ENCODE data around the gene MAFG.
A peak's percentile ranks its signal among the peaks of the same experiment; 100 is the strongest.

MAFG gene

GRCh38 chr17:81939218-81939617 is 11.7 kb upstream of the MAFG start:
- no peak for TF ChIP-seq ZNF274 (IDR thresholded peaks at IDR 0.05; ENCODE audit: low read depth, low read length)
- no peak overlapping the region for H3K4me3 ChIP-seq (ENCODE audit: low read length)

DNA sequence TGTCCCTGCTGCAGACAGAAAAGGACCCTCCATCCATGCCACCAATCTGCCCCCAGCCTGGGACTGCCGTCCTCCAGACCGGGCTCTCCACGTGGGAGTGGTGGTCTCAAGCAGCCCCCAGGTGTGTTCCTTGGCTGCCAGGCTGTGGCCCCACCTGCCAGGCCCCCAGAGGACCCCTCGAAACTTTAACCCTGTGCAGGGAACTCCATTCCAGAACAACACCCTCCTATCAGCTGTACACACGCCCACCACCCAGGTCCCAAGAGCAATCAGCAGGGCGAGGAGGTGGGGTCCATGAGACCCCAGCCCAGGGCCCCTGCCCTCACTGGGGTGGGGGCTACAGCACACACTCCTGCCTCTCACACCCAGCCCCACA is 8.2 kb upstream of the MAFG start:
- TF ChIP-seq ZNF274 (IDR thresholded peaks at IDR 0.05; ENCODE audit: low read depth, low read length) = no peak
- H3K4me3 ChIP-seq (ENCODE audit: low read length) = no peak overlapping the region

DNA sequence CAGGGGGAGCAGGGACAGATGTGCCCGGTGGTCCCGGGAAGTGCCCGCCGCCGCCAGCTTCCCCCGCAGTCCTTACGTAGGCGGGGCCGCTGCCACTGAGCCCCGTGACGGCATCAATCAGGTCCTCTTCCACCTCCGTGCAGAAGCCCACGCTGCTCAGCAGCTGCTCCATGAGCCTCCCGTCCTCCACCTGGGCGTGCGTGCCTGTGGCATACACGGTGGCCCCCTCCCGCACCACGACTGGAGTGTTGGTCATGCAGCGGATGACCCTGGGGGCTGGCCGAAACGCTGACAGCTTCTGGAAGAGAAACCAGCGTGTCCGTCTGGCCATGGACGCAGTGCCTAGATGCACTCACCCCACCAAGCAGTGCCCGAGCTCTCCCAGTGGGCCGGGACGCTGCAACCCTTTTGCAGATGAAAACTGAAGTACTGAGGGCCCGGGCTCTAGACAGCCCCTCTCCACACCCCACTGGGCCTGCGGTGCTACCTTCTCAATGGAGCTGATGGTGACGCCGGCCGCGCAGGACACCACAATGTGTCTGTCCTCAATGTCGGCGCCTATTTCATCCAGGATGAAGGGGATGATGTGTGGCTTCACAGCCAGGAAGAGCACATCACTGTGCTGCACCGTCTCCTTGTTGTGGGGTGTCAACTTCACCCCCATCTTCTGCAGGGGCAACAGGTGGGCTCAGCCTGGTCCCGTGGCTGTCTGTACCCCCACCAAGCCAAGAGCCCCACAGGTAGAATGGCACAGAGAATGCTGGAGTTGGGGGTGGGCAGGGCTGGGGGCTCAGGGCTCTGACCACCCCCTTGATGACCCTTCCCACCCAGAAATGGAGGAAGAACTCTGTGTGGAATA is 7.5 kb upstream of the MAFG start:
- no peak for TF ChIP-seq ZNF274 (IDR thresholded peaks at IDR 0.05; ENCODE audit: low read depth, low read length)
- H3K4me3 ChIP-seq (ENCODE audit: low read length) = no peak overlapping the region

DNA sequence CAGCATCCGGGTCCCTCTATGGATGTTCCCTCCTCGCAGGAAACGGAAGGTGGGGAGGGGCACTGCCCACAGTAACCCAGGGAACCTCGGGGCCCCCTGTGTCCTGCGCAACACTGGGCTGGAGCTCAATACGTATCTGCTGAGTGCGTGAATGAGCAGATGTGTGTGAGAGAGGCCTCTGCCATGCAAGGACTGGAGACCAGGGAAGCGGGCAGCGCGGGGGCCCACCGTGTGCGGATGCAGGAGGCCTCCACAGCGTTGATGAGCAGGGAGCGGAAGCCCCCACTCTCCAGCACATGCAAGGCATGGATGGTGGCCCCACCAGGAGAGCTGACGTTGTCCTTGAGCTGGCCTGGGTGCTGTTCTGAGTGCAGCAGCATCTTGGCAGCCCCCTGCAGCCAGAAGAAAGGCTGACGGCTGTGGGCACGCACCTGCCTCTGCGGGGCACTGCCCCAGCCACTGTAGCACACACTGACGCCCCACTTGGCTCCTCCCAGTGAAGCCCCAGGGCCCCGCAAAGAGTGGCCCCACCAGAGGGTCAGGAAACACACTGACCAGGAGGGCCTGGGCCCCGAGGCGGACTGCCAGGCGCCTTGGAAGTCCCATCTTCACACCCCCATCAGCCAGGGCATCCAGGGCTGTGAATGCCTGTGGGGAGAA is 6.7 kb upstream of the MAFG start:
- no peak overlapping the region for H3K4me3 ChIP-seq (ENCODE audit: low read length)
- TF ChIP-seq ZNF274 (IDR thresholded peaks at IDR 0.05; ENCODE audit: low read depth, low read length) = no peak

DNA sequence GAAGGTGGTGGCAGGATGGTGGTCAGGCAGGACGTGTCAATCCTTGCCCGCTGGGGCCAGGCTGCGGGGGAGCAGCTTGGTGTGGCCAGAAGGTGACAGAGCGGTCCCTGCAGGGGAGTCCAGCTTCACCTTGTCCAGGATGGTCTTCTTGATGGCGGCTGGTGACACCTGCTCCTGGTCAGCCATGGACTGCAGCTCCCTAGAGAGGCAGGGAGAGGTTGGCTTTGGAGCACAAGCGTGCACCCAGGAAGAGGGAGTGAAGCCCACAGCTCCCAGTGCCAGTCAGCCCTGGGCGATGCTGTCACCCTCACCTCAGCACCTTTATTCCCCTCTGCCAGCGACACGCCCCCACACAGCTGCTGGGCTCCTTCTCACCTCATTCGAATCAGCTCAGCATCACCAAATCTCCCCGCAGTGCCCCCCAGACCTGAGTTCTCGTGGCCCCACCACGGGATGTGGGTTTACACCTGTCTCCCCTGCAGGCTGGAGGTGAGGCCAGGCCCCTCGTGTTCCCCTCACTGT is 5.7 kb upstream of the MAFG start:
- no peak for TF ChIP-seq ZNF274 (IDR thresholded peaks at IDR 0.05; ENCODE audit: low read depth, low read length)

GRCh38 chr17:81932333-81932983 is 4.9 kb upstream of the MAFG start:
- no peak for TF ChIP-seq ZNF274 (IDR thresholded peaks at IDR 0.05; ENCODE audit: low read depth, low read length)

More for the DNA sequence above, 5.7 kb upstream of the MAFG start:
- H3K4me3 ChIP-seq (ENCODE audit: low read length) = no peak overlapping the region

DNA sequence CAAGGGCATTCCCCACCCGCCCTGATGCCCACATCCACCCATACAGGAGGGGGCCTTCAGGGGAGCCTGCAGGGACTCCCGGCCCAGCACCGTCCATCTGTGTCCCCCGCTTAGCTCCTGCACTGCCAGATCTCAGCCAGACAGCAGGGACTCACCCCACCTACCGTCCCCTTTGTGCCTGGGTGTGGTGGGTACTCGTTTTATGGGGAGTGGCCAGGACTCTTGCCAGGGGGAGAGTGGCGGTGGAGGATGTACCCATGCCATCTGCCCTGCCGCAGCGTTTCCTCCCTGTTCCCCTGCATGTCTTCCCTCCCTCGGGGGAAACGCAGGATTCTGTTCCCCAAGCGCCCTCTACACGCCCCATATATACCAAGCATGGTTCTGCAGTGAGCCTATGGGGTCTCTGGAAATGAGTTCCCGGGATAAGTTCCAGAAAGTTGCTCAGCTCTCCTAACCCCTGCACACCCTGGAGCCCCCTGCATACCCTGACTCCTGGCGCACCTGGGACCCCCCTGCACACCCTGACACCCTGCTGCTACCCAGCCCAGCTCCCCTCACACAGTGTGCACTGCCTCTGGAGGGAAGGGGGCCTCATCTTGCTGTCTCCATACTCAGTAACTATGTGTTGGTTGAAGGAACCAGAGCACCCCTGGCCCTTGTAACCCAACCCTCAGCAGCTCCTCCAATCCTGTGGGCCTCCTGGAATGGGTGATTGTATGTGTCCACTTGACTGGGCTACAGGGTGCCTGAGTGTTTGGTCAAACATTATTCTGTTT is 4.2 kb upstream of the MAFG start:
- H3K4me3 ChIP-seq (ENCODE audit: low read length) = no peak overlapping the region
- no peak for TF ChIP-seq ZNF274 (IDR thresholded peaks at IDR 0.05; ENCODE audit: low read depth, low read length)

More at GRCh38 chr17:81932333-81932983, 4.9 kb upstream of the MAFG start:
- no peak overlapping the region for H3K4me3 ChIP-seq (ENCODE audit: low read length)

DNA sequence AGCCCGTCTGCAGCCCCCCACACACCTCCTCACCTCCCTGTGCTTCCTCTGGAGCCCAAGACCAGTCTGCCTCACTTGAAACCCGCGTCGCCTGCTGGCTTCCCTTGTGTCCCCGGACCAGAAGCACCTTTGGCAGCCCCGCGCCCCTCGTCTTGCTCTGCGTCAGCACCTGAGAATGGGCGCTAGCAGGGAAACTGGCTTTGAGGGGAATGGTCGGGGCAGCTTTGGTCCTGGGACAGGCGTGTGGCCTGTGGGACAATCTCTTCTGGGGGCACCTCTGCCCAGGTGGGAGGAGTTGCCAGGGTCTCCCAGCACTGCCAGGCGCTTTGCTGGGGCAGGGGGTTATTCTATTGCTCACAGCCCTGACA is 3.6 kb upstream of the MAFG start:
- no peak for TF ChIP-seq ZNF274 (IDR thresholded peaks at IDR 0.05; ENCODE audit: low read depth, low read length)

GRCh38 chr17:81930142-81931125 is 2.9 kb upstream of the MAFG start:
- TF ChIP-seq ZNF274 (IDR thresholded peaks at IDR 0.05; ENCODE audit: low read depth, low read length) = no peak
- no peak overlapping the region for H3K4me3 ChIP-seq (ENCODE audit: low read length)

More for the DNA sequence above, 3.6 kb upstream of the MAFG start:
- H3K4me3 ChIP-seq (ENCODE audit: low read length) = no peak overlapping the region

- no peak for TF ChIP-seq ZNF274 (IDR thresholded peaks at IDR 0.05; ENCODE audit: low read depth, low read length)
- no peak overlapping the region for H3K4me3 ChIP-seq (ENCODE audit: low read length)
Observed at GRCh38 chr17:81929253-81930141, 2.0 kb upstream of the MAFG start.

DNA sequence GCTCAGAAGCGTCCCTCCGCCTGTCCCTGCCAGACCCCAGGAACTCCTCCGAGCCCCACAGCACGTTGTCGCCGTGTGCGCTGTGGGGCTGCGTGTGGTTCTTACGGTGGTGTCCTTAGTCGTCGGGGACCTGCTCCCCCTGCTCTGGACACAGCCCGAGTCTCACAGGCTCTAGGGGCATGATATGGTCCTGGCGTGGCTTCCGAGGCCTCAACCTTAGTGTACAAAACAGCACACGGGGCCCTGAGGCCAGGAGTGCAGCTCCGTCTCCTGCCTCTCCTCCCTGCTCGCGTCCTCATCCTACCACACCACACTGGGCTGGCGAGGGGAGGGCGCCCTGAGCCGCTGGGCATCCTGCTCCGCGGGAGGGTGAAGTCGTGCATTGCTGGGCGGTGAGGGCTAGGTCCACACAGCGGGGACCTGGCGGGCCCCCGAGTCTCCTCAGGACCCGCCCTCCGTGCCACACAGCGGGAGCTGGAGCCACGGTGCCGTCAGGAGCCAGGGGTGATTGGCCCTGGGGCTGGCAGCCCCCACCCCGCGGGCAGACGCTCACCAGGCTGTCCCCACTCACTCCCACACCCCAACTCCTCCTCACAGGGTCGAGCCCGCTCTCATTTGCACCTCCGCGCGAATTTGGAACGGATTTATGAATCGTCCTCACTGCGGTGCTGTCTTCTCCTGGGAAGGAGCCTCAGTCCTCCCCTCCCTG is 1.2 kb upstream of the MAFG start:
- peak overlapping the region; percentile 56; the same call in 1 of the 2 replicates for H3K4me3 ChIP-seq (ENCODE audit: low read length)
- no peak for TF ChIP-seq ZNF274 (IDR thresholded peaks at IDR 0.05; ENCODE audit: low read depth, low read length)
